Measurements from ENCODE around the gene RAD23A. TPM values are rescaled to one million over a fixed set of nuclear protein-coding genes. Genes with fewer than 3 reads are reported as not detected.
"Not testable (repeated sequence)": the region's sequence is repeated elsewhere in the genome, so short reads cannot be mapped to it uniquely, and the experiment has no call there.

RAD23A gene
- total RNA-seq, 3 donors from 2014 or later: 256 to 265 (median 264) TPM

GRCh38 chr19:12946092-12946721 is 545 bp downstream of the RAD23A start:
- peaks cover 41% of the 10 kb centered on the region for H3K36me3 Mint-ChIP-seq (ENCODE audit: insufficient read depth)

GRCh38 chr19:12946731-12947496 is 1.3 kb downstream of the RAD23A start:
- H3K4me3 Mint-ChIP-seq: peak overlapping the region; percentile 91
- no peak for ATAC-seq
- DNase-seq: no peak
- peaks cover 33% of the 10 kb centered on the region for H3K4me1 Mint-ChIP-seq (ENCODE audit: low read depth)
- H3K27me3 Mint-ChIP-seq (ENCODE audit: low read depth): no peaks in the 10 kb centered on the region
- H3K36me3 Mint-ChIP-seq (ENCODE audit: insufficient read depth): peaks cover 45% of the 10 kb centered on the region
- H3K9me3 Mint-ChIP-seq: no peaks in the 10 kb centered on the region

More at GRCh38 chr19:12946092-12946721, 545 bp downstream of the RAD23A start:
- Mint-ChIP-seq H3K4me1 (ENCODE audit: low read depth) (peaks cover 33% of the 10 kb centered on the region), H3K9me3 (no peaks in the 10 kb centered on the region), H3K27me3 (ENCODE audit: low read depth) (no peaks in the 10 kb centered on the region), H3K4me3 (peak overlapping the region; percentile 91)
- ATAC-seq (peak; percentile 74 to 79), DNase-seq (peak; percentile 34)

- peak overlapping the region; percentile 23 for H3K4me3 Mint-ChIP-seq
- peaks cover 29% of the 10 kb centered on the region for H3K4me1 Mint-ChIP-seq (ENCODE audit: low read depth)
- H3K27me3 Mint-ChIP-seq (ENCODE audit: low read depth): no peaks in the 10 kb centered on the region
- H3K36me3 Mint-ChIP-seq (ENCODE audit: insufficient read depth): peaks cover 45% of the 10 kb centered on the region
- H3K9me3 Mint-ChIP-seq: no peaks in the 10 kb centered on the region
- DNase-seq: no peak
- ATAC-seq: no peak
Observed at GRCh38 chr19:12947702-12948611, 2.3 kb downstream of the RAD23A start.

GRCh38 chr19:12948612-12949362 is 3.1 kb downstream of the RAD23A start:
- no peak overlapping the region for H3K4me3 Mint-ChIP-seq

GRCh38 chr19:12949363-12950283 is 4.0 kb downstream of the RAD23A start:
- peaks cover 28% of the 10 kb centered on the region for H3K4me1 Mint-ChIP-seq (ENCODE audit: low read depth)
- no peaks in the 10 kb centered on the region for H3K9me3 Mint-ChIP-seq
- ATAC-seq (no peak), DNase-seq (no peak)
- no peak overlapping the region for H3K4me3 Mint-ChIP-seq
- H3K36me3 Mint-ChIP-seq (ENCODE audit: insufficient read depth): peaks cover 46% of the 10 kb centered on the region
- no peaks in the 10 kb centered on the region for H3K27me3 Mint-ChIP-seq (ENCODE audit: low read depth)

More at GRCh38 chr19:12948612-12949362, 3.1 kb downstream of the RAD23A start:
- Mint-ChIP-seq H3K36me3 (ENCODE audit: insufficient read depth) (peaks cover 43% of the 10 kb centered on the region), H3K27me3 (ENCODE audit: low read depth) (no peaks in the 10 kb centered on the region), H3K4me1 (ENCODE audit: low read depth) (peaks cover 25% of the 10 kb centered on the region), H3K9me3 (no peaks in the 10 kb centered on the region)
- no peak for ATAC-seq
- DNase-seq: no peak

- Mint-ChIP-seq H3K4me1 (ENCODE audit: low read depth) (peaks cover 33% of the 10 kb centered on the region), H3K36me3 (ENCODE audit: insufficient read depth) (peaks cover 43% of the 10 kb centered on the region)
- H3K27me3 Mint-ChIP-seq (ENCODE audit: low read depth); DNase-seq; ATAC-seq; H3K9me3 Mint-ChIP-seq; H3K4me3 Mint-ChIP-seq: not testable (repeated sequence)
Observed at GRCh38 chr19:12952050-12952449, 6.4 kb downstream of the RAD23A start.

GRCh38 chr19:12952488-12953137 is 7.0 kb downstream of the RAD23A start:
- Mint-ChIP-seq H3K4me1 (ENCODE audit: low read depth) (peaks cover 34% of the 10 kb centered on the region), H3K36me3 (ENCODE audit: insufficient read depth) (peaks cover 40% of the 10 kb centered on the region), H3K27me3 (ENCODE audit: low read depth) (no peaks in the 10 kb centered on the region), H3K4me3 (no peak overlapping the region), H3K9me3 (no peaks in the 10 kb centered on the region)
- ATAC-seq (no peak), DNase-seq (no peak)

GRCh38 chr19:12953138-12953798 is 7.6 kb downstream of the RAD23A start:
- peaks cover 32% of the 10 kb centered on the region for H3K4me1 Mint-ChIP-seq (ENCODE audit: low read depth)
- ATAC-seq: no peak
- no peaks in the 10 kb centered on the region for H3K27me3 Mint-ChIP-seq (ENCODE audit: low read depth)
- H3K36me3 Mint-ChIP-seq (ENCODE audit: insufficient read depth): peaks cover 36% of the 10 kb centered on the region
- DNase-seq: no peak
- H3K9me3 Mint-ChIP-seq: no peaks in the 10 kb centered on the region
- H3K4me3 Mint-ChIP-seq: no peak overlapping the region

GRCh38 chr19:12953799-12954611 is 8.3 kb downstream of the RAD23A start:
- H3K4me3 Mint-ChIP-seq: peak overlapping the region; percentile 54
- peak; percentile 19 to 20 for ATAC-seq
- peaks cover 32% of the 10 kb centered on the region for H3K4me1 Mint-ChIP-seq (ENCODE audit: low read depth)

GRCh38 chr19:12954612-12954962 is 8.9 kb downstream of the RAD23A start:
- DNase-seq (no peak), ATAC-seq (no peak)
- no peaks in the 10 kb centered on the region for H3K27me3 Mint-ChIP-seq (ENCODE audit: low read depth)
- peaks cover 32% of the 10 kb centered on the region for H3K4me1 Mint-ChIP-seq (ENCODE audit: low read depth)
- no peaks in the 10 kb centered on the region for H3K9me3 Mint-ChIP-seq
- peak overlapping the region; percentile 54 for H3K4me3 Mint-ChIP-seq
- peaks cover 33% of the 10 kb centered on the region for H3K36me3 Mint-ChIP-seq (ENCODE audit: insufficient read depth)

More at GRCh38 chr19:12953799-12954611, 8.3 kb downstream of the RAD23A start:
- Mint-ChIP-seq H3K27me3 (ENCODE audit: low read depth) (no peaks in the 10 kb centered on the region), H3K36me3 (ENCODE audit: insufficient read depth) (peaks cover 34% of the 10 kb centered on the region), H3K9me3 (no peaks in the 10 kb centered on the region)
- no peak for DNase-seq

GRCh38 chr19:12955575-12955974 is 9.9 kb downstream of the RAD23A start:
- Mint-ChIP-seq H3K4me1 (ENCODE audit: low read depth) (peaks cover 32% of the 10 kb centered on the region), H3K4me3 (peak overlapping the region; percentile 91), H3K36me3 (ENCODE audit: insufficient read depth) (peaks cover 26% of the 10 kb centered on the region)
- not testable (repeated sequence) for DNase-seq; H3K9me3 Mint-ChIP-seq; H3K27me3 Mint-ChIP-seq (ENCODE audit: low read depth); ATAC-seq

All from activated T-cell treated with anti-CD3 and anti-CD28 coated beads, Interleukin-2, amount 50 U/mL, for 4 hours (primary cell).